Right lobe of liver (tissue), 4 donors: ENCODE data around the gene UHMK1.

Source experiments
- CTCF ChIP-seq, 4 donors: fragments of 200-600 bp in 3 of 4; fragments of 450-650 bp in 1 of 4; IDR thresholded peaks; one replicate each; pipeline versions ENCODE4 v1.5.1 to v1.8.0; 2016 to 2022; ENCODE audit warnings: antibody characterized with exemption in 4 of 4, mild to moderate bottlenecking in 2 of 4
- POLR2A ChIP-seq: fragments of 450-650 bp; IDR thresholded peaks from one replicate; pipeline ENCODE4 v1.6.1; 2017; ENCODE audit warnings: antibody characterized with exemption, mild to moderate bottlenecking
- donor health status: DM: no; HTN: no; CAD: no.
- donor health status: DM: no; HTN: no; CAD: no.
- donor health status: DM: no; HTN: yes; CAD: no.

GRCh38 chr1:162571696-162572095, 74.1 kb downstream of the UHMK1 start:
- TF ChIP-seq CTCF (IDR thresholded peaks at IDR 0.05) (no peak), POLR2A (no peak)
